K562 (cell line): ENCODE data around the gene RDH8. TPM values are rescaled to one million over a fixed set of nuclear protein-coding genes. Genes with fewer than 3 reads are reported as not detected.
A peak's percentile ranks its signal among the peaks of the same experiment; 100 is the strongest.

ENCODE experiments used
- ARID1B ChIP-seq: fragments of 450-650 bp; IDR thresholded peaks from 2 replicates; pipeline ENCODE4 v1.6.1; 2016; ENCODE audit warnings: antibody characterized with exemption, mild to moderate bottlenecking, inconsistent platforms
- ARID4B ChIP-seq: sonication (generic); formaldehyde crosslinking; IDR thresholded peaks from 2 replicates; pipeline ENCODE4 v1.8.0; 2022; ENCODE audit warnings: mild to moderate bottlenecking, missing genetic modification reagents
- FOXJ3 ChIP-seq: sonication (generic); formaldehyde crosslinking; IDR thresholded peaks from 2 replicates; pipeline ENCODE4 v1.4.0; 2020; ENCODE audit warnings: mild to moderate bottlenecking, missing genetic modification reagents
- FOXK1 ChIP-seq: sonication (generic); formaldehyde crosslinking; IDR thresholded peaks from 2 replicates; pipeline ENCODE4 v1.8.0; 2022; ENCODE audit warnings: missing genetic modification reagents, mild to moderate bottlenecking, borderline replicate concordance
- GTF3C2 ChIP-seq: IDR thresholded peaks from 3 replicates; pipeline ENCODE4 v1.6.1; 2011; ENCODE audit warnings: borderline replicate concordance, mild to moderate bottlenecking, moderate library complexity; ENCODE audit not compliant: insufficient read length; ENCODE audit errors: extremely low read depth
- HCFC1 ChIP-seq: IDR thresholded peaks from 2 replicates; pipeline ENCODE4 v1.6.1; 2012; ENCODE audit warnings: low read depth, low read length, improper control_type of control experiment
- KHSRP ChIP-seq: fragments of 450-650 bp; IDR thresholded peaks from 2 replicates; pipeline ENCODE4 v1.6.1; 2017
- MCM3 ChIP-seq: fragments of 450-650 bp; IDR thresholded peaks from 2 replicates; pipeline ENCODE4 v1.6.1; 2016
- NCOA1 ChIP-seq: fragments of 450-650 bp; IDR thresholded peaks from 2 replicates; pipeline ENCODE4 v1.6.1; 2016; ENCODE audit warnings: low read depth
- NFE2L1 ChIP-seq: fragments of 450-650 bp; IDR thresholded peaks from 2 replicates; pipeline ENCODE4 v1.6.1; 2016; ENCODE audit warnings: missing genetic modification characterization, low read depth, mild to moderate bottlenecking, missing compliant biosample characterization, moderate library complexity, borderline replicate concordance
- RFX5 ChIP-seq: IDR thresholded peaks from 2 replicates; pipeline ENCODE4 v1.6.1; 2011; ENCODE audit warnings: low read depth, mild to moderate bottlenecking, improper control_type of control experiment, low read length
- SMARCB1 ChIP-seq: IDR thresholded peaks from 2 replicates; pipeline ENCODE4 v1.6.1; 2011; ENCODE audit warnings: improper control_type of control experiment, low read depth; ENCODE audit not compliant: insufficient read length
- SP1 ChIP-seq: sonication (generic); formaldehyde crosslinking; IDR thresholded peaks from 2 replicates; pipeline ENCODE4 v1.8.1; 2022; ENCODE audit warnings: mild to moderate bottlenecking, missing genetic modification reagents
- VEZF1 ChIP-seq: fragments of 200-800 bp; sonication (Bioruptor generic); IDR thresholded peaks from 2 replicates; pipeline ENCODE4 v1.6.1; 2017; ENCODE audit warnings: missing genetic modification characterization, missing compliant biosample characterization
- ZBTB34 ChIP-seq: fragments of 250-450 bp; sonication (Bioruptor Pico); IDR thresholded peaks from 2 replicates; pipeline ENCODE4 v1.8.0; 2021; ENCODE audit warnings: mild to moderate bottlenecking, moderate library complexity
- ZC3H8 ChIP-seq: fragments of 450-650 bp; IDR thresholded peaks from 2 replicates; pipeline ENCODE4 v1.6.1; 2017
- ZNF12 ChIP-seq: sonication (generic); formaldehyde crosslinking; IDR thresholded peaks from 2 replicates; pipeline ENCODE4 v1.4.0; 2020; ENCODE audit warnings: mild to moderate bottlenecking, missing genetic modification reagents
- ZNF253 ChIP-seq: fragments of 250-450 bp; sonication (Bioruptor Pico); conservative IDR thresholded peaks from 2 replicates; pipeline ENCODE4 v1.6.1; 2021; ENCODE audit warnings: mild to moderate bottlenecking
- polyA plus RNA-seq, 8 experiments: library from polyadenylated mRNA; depleted of rRNA in 4 of 8; stranded (reverse) in 5 of 8; unstranded in 3 of 8; fragments of >200 nt; fragmentation: Nextera tagmentation in 2 of 8; fragmentation: Illumina TruSeq in 1 of 8; extraction: Ambion mirVana in 2 of 8; extraction: Trizol in 1 of 8; gene quantifications; 2 replicates each; pipeline versions ENCODE4 v1.2.1 to v1.2.3, GENCODE V29; 2011 to 2014; ENCODE audit warnings: inconsistent platforms in 1 of 8, missing spikeins in 1 of 8
- total RNA-seq, 7 experiments: library from RNA; depleted of rRNA in 6 of 7; stranded (reverse); fragments of >200 nt in 6 of 7; fragmentation: Illumina TruSeq in 2 of 7; extraction: Trizol in 2 of 7; gene quantifications; 2 replicates each; pipeline versions ENCODE4 v1.2.1 to v1.2.3, GENCODE V29; 2011 to 2021; ENCODE audit warnings: low replicate concordance in 1 of 7
- TF ChIP-seq, protein P1 (sequence below): sonication (generic); formaldehyde crosslinking; IDR thresholded peaks from 2 replicates; pipeline ENCODE4 v1.8.0; 2022; ENCODE audit warnings: mild to moderate bottlenecking, missing genetic modification reagents

The RDH8 gene
- total and polyA plus RNA-seq, 9 of the 15 experiments (the other 6 are each of a cell fraction or from before 2014, with no cell fraction given) = not detected

GRCh38 chr19:10061717-10062310 lies 48.5 kb downstream of the RDH8 start (continued):
- TF ChIP-seq GTF3C2 = no peak
- TF ChIP-seq FOXK1 (CRISPR knock-in tag) = no peak
- TF ChIP-seq NCOA1 = peak; percentile 96
- TF ChIP-seq KHSRP = no peak
- TF ChIP-seq, protein P1, sequence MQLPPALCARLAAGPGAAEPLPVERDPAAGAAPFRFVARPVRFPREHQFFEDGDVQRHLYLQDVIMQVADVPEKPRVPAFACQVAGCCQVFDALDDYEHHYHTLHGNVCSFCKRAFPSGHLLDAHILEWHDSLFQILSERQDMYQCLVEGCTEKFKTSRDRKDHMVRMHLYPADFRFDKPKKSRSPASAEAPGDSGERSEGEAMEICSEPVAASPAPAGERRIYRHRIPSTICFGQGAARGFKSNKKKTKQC (CRISPR knock-in tag) = peak; percentile 92
- no peak for TF ChIP-seq HCFC1
- peak; percentile 69 for TF ChIP-seq FOXJ3 (CRISPR knock-in tag)
- no peak for TF ChIP-seq ARID1B
- TF ChIP-seq ZNF253 (CRISPR knock-in tag) = no peak
- TF ChIP-seq RFX5 = no peak
- TF ChIP-seq MCM3 = no peak
- no peak for TF ChIP-seq SP1 (CRISPR knock-in tag)
- no peak for TF ChIP-seq NFE2L1 (tag)
- peak; percentile 95 for TF ChIP-seq VEZF1
- TF ChIP-seq ZC3H8 = no peak
- TF ChIP-seq SMARCB1 = no peak
- no peak for TF ChIP-seq ZBTB34
- peak; percentile 93 for TF ChIP-seq ARID4B (CRISPR knock-in tag)
- TF ChIP-seq ZNF12 (CRISPR knock-in tag) = peak; percentile 75; the same call in 1 of the 2 replicates
